ENCODE results near the gene IBSP. TPM values are rescaled to one million over a fixed set of nuclear protein-coding genes. Genes with fewer than 3 reads are reported as not detected.

The IBSP gene
- total RNA-seq, 1 experiment from 2014 or later: not detected

GRCh38 chr4:87781569-87781968, 17.8 kb upstream of the IBSP start:
- ChIA-PET CTCF (no interaction called here), POLR2A (no interaction called here)
- intact Hi-C loops (cut with micrococcal nuclease; ENCODE audit: unreplicated experiment) (no loop called here), in situ Hi-C loops (cut with HindIII; ENCODE audit: low pct_unique_long_range_greater_than_20kb, low sequenced_read_pairs) (no loop called here)
- H3K27me3 ChIP-seq (ENCODE audit: control insufficient read depth, insufficient read depth, low read length): no peaks in the 10 kb centered on the region
- TF ChIP-seq CTCF (IDR thresholded peaks at IDR 0.05) (no peak), POLR2AphosphoS5 (IDR thresholded peaks at IDR 0.05; ENCODE audit: low read depth, low read length) (no peak), REST (IDR thresholded peaks at IDR 0.05; ENCODE audit: insufficient read depth in 1 of 2, low read depth in 2 of 2, low read length in 1 of 2) (no peak), SIN3A (IDR thresholded peaks at IDR 0.05; ENCODE audit: borderline replicate concordance, insufficient read depth, low read depth, low read length) (no peak), TCF7L2 (IDR thresholded peaks at IDR 0.05; ENCODE audit: low read depth, low read length) (no peak)
- no TSS peak for BruUV-seq (replicated peaks)
- DNase-seq (ENCODE audit: low read depth, low spot score) (no peak), ATAC-seq (no peak)
- no peak overlapping the region for H3K27ac ChIP-seq (ENCODE audit: low read length)
- H3K36me3 ChIP-seq (ENCODE audit: control insufficient read depth, insufficient read depth, low read length): no peaks in the 10 kb centered on the region
- H3K4me3 ChIP-seq (ENCODE audit: low read depth in 2 of 2, low read length in 2 of 2): no peak overlapping the region
- no peaks in the 10 kb centered on the region for H3K4me1 ChIP-seq (ENCODE audit: control insufficient read depth, insufficient read depth, low read length)
- no peaks in the 10 kb centered on the region for H3K9me3 ChIP-seq (ENCODE audit: control insufficient read depth, insufficient read depth, low read depth, low read length)

- no peak overlapping the region for H3K27ac ChIP-seq (ENCODE audit: low read length)
- intact Hi-C loops (cut with micrococcal nuclease; ENCODE audit: unreplicated experiment): no loop called here
- TF ChIP-seq SIN3A (IDR thresholded peaks at IDR 0.05; ENCODE audit: borderline replicate concordance, insufficient read depth, low read depth, low read length): no peak
- no peak for TF ChIP-seq TCF7L2 (IDR thresholded peaks at IDR 0.05; ENCODE audit: low read depth, low read length)
- TF ChIP-seq REST (IDR thresholded peaks at IDR 0.05; ENCODE audit: insufficient read depth in 1 of 2, low read depth in 2 of 2, low read length in 1 of 2): no peak
- no peak for TF ChIP-seq POLR2AphosphoS5 (IDR thresholded peaks at IDR 0.05; ENCODE audit: low read depth, low read length)
- TF ChIP-seq CTCF (IDR thresholded peaks at IDR 0.05): no peak
- ChIA-PET CTCF (no interaction called here), POLR2A (no interaction called here)
- DNase-seq (ENCODE audit: low read depth, low spot score) (no peak), ATAC-seq (no peak)
- H3K27me3 ChIP-seq (ENCODE audit: control insufficient read depth, insufficient read depth, low read length): no peaks in the 10 kb centered on the region
- H3K4me1 ChIP-seq (ENCODE audit: control insufficient read depth, insufficient read depth, low read length): no peaks in the 10 kb centered on the region
- in situ Hi-C loops (cut with HindIII; ENCODE audit: low pct_unique_long_range_greater_than_20kb, low sequenced_read_pairs): no loop called here
- no TSS peak for BruUV-seq (replicated peaks)
- H3K36me3 ChIP-seq (ENCODE audit: control insufficient read depth, insufficient read depth, low read length): no peaks in the 10 kb centered on the region
- H3K4me3 ChIP-seq (ENCODE audit: low read depth in 2 of 2, low read length in 2 of 2): no peak overlapping the region
- no peaks in the 10 kb centered on the region for H3K9me3 ChIP-seq (ENCODE audit: control insufficient read depth, insufficient read depth, low read depth, low read length)
Measured at GRCh38 chr4:87783781-87784180, 15.6 kb upstream of the IBSP start.
